Activated naive CD4-positive, alpha-beta T cell treated with anti-CD3 and anti-CD28 coated beads, Interleukin-2, amount 10 ng/mL, durations not matched to agents 7 days and 5 days (primary cell): ENCODE data around the gene CTXN2.

Experiments used
- CTCF ChIA-PET: fragments of 350-600 bp; sonication (Branson Sonifier 250); formaldehyde crosslinking; loops from one replicate; lab custom pipeline; 2021; ENCODE audit warnings: antibody characterized with exemption; lab: Charles Lee
- DNase-seq: peaks from one replicate; pipeline ENCODE4 v3.0.0-alpha.2; 2020
- H3K27ac Mint-ChIP-seq: one replicate; pipeline ENCODE4 v1.8.0; 2021; ENCODE audit warnings: mild to moderate bottlenecking, moderate library complexity, mixed read lengths
- H3K27me3 Mint-ChIP-seq: one replicate; pipeline ENCODE4 v1.8.0; 2021; ENCODE audit warnings: mild to moderate bottlenecking, mixed read lengths
- H3K36me3 Mint-ChIP-seq: one replicate; pipeline ENCODE4 v1.8.0; 2021; ENCODE audit warnings: mixed read lengths
- H3K4me1 Mint-ChIP-seq: one replicate; pipeline ENCODE4 v1.8.0; 2021; ENCODE audit warnings: mixed read lengths
- H3K4me3 Mint-ChIP-seq: one replicate; pipeline ENCODE4 v1.8.0; 2021; ENCODE audit warnings: mild to moderate bottlenecking, moderate library complexity, mixed read lengths
- H3K9me3 Mint-ChIP-seq: one replicate; pipeline ENCODE4 v1.8.0; 2021; ENCODE audit warnings: mixed read lengths

The CTXN2 gene

GRCh38 chr15:48178648-48178931, 12.9 kb upstream of the CTXN2 start:
- no peak overlapping the region for H3K27ac Mint-ChIP-seq
- peaks cover 17% of the 10 kb centered on the region for H3K27me3 Mint-ChIP-seq
- DNase-seq = no peak
- H3K4me3 Mint-ChIP-seq = peak overlapping the region; percentile 56
- H3K36me3 Mint-ChIP-seq = peaks cover 7% of the 10 kb centered on the region
- CTCF ChIA-PET = no interaction called here
- no peaks in the 10 kb centered on the region for H3K9me3 Mint-ChIP-seq
- peaks cover 18% of the 10 kb centered on the region for H3K4me1 Mint-ChIP-seq

- no peaks in the 10 kb centered on the region for H3K36me3 Mint-ChIP-seq
- CTCF ChIA-PET = no interaction called here
These were observed 8.7 kb upstream of the CTXN2 start for GRCh38 chr15:48182749-48183148.

GRCh38 chr15:48185529-48185928, 5.9 kb upstream of the CTXN2 start:
- Mint-ChIP-seq H3K9me3 (no peaks in the 10 kb centered on the region), H3K4me1 (no peaks in the 10 kb centered on the region), H3K4me3 (no peak overlapping the region), H3K27me3 (peaks cover 5% of the 10 kb centered on the region), H3K36me3 (no peaks in the 10 kb centered on the region), H3K27ac (no peak overlapping the region)
- CTCF ChIA-PET = no interaction called here
- DNase-seq = no peak

More at GRCh38 chr15:48182749-48183148, 8.7 kb upstream of the CTXN2 start:
- peaks cover 13% of the 10 kb centered on the region for H3K27me3 Mint-ChIP-seq
- H3K4me3 Mint-ChIP-seq = no peak overlapping the region
- H3K9me3 Mint-ChIP-seq = no peaks in the 10 kb centered on the region
- no peak for DNase-seq
- no peaks in the 10 kb centered on the region for H3K4me1 Mint-ChIP-seq
- H3K27ac Mint-ChIP-seq = no peak overlapping the region

- CTCF ChIA-PET = no interaction called here
- no peak for DNase-seq
- Mint-ChIP-seq H3K27ac (no peak overlapping the region), H3K27me3 (peaks cover 11% of the 10 kb centered on the region), H3K4me1 (peaks cover under 1% of the 10 kb centered on the region), H3K9me3 (no peaks in the 10 kb centered on the region), H3K4me3 (no peak overlapping the region), H3K36me3 (no peaks in the 10 kb centered on the region)
These were observed 5.2 kb upstream of the CTXN2 start for GRCh38 chr15:48186271-48186670.

- H3K27ac Mint-ChIP-seq = no peak overlapping the region
These were observed 412 bp upstream of the CTXN2 start for GRCh38 chr15:48190932-48191573.

GRCh38 chr15:48202068-48202467, 10.6 kb downstream of the CTXN2 start:
- no peaks in the 10 kb centered on the region for H3K36me3 Mint-ChIP-seq
- no peaks in the 10 kb centered on the region for H3K9me3 Mint-ChIP-seq
- no peaks in the 10 kb centered on the region for H3K4me1 Mint-ChIP-seq
- H3K4me3 Mint-ChIP-seq = no peak overlapping the region
- no peak for DNase-seq
- CTCF ChIA-PET = no interaction called here
- no peak overlapping the region for H3K27ac Mint-ChIP-seq
- H3K27me3 Mint-ChIP-seq = no peaks in the 10 kb centered on the region

More at GRCh38 chr15:48190932-48191573, 412 bp upstream of the CTXN2 start:
- DNase-seq = peak; percentile 79
- CTCF ChIA-PET = no interaction called here
- Mint-ChIP-seq H3K9me3 (no peaks in the 10 kb centered on the region), H3K4me3 (no peak overlapping the region), H3K36me3 (no peaks in the 10 kb centered on the region), H3K27me3 (peaks cover 16% of the 10 kb centered on the region), H3K4me1 (peaks cover 4% of the 10 kb centered on the region)

GRCh38 chr15:48205981-48206380, 14.5 kb downstream of the CTXN2 start, which contains the start of gene SLC12A1:
TSS of gene SLC12A1 (plus strand) at chr15:48206302. CDS start at chr15:48207720, 1,418 bp downstream.
- CTCF ChIA-PET = no interaction called here
- Mint-ChIP-seq H3K4me1 (no peaks in the 10 kb centered on the region), H3K4me3 (no peak within 1 kb of the TSS), H3K27ac (no peak within 1 kb of the TSS), H3K27me3 (peaks cover 9% of the 10 kb centered on the region), H3K9me3 (no peaks in the 10 kb centered on the region), H3K36me3 (no peaks in the 10 kb centered on the region)
- no peak for DNase-seq

- no peak for DNase-seq
- Mint-ChIP-seq H3K27me3 (peaks cover 13% of the 10 kb centered on the region), H3K36me3 (no peaks in the 10 kb centered on the region), H3K9me3 (no peaks in the 10 kb centered on the region), H3K4me1 (no peaks in the 10 kb centered on the region), H3K27ac (no peak overlapping the region), H3K4me3 (no peak overlapping the region)
- CTCF ChIA-PET = no interaction called here
These were observed 29.8 kb downstream of the CTXN2 start for GRCh38 chr15:48221261-48221660.

GRCh38 chr15:48221885-48222284, 30.4 kb downstream of the CTXN2 start:
- H3K4me1 Mint-ChIP-seq = no peaks in the 10 kb centered on the region
- H3K9me3 Mint-ChIP-seq = no peaks in the 10 kb centered on the region
- H3K36me3 Mint-ChIP-seq = no peaks in the 10 kb centered on the region
- CTCF ChIA-PET = no interaction called here
- no peak overlapping the region for H3K4me3 Mint-ChIP-seq
- no peak overlapping the region for H3K27ac Mint-ChIP-seq
- H3K27me3 Mint-ChIP-seq = peaks cover 13% of the 10 kb centered on the region
- DNase-seq = no peak

- Mint-ChIP-seq H3K4me1 (no peaks in the 10 kb centered on the region), H3K4me3 (no peak overlapping the region), H3K9me3 (no peaks in the 10 kb centered on the region), H3K27me3 (peaks cover 13% of the 10 kb centered on the region), H3K27ac (no peak overlapping the region), H3K36me3 (no peaks in the 10 kb centered on the region)
- CTCF ChIA-PET = no interaction called here
- DNase-seq = no peak
These were observed 31.2 kb downstream of the CTXN2 start for GRCh38 chr15:48222627-48223026.

- Mint-ChIP-seq H3K27me3 (peaks cover 8% of the 10 kb centered on the region), H3K27ac (no peak overlapping the region), H3K4me1 (no peaks in the 10 kb centered on the region), H3K9me3 (no peaks in the 10 kb centered on the region), H3K4me3 (no peak overlapping the region), H3K36me3 (no peaks in the 10 kb centered on the region)
- CTCF ChIA-PET = no interaction called here
- no peak for DNase-seq
These were observed 34.3 kb downstream of the CTXN2 start for GRCh38 chr15:48225771-48226170.

- H3K4me1 Mint-ChIP-seq = no peaks in the 10 kb centered on the region
- no peaks in the 10 kb centered on the region for H3K36me3 Mint-ChIP-seq
- H3K4me3 Mint-ChIP-seq = no peak overlapping the region
- H3K9me3 Mint-ChIP-seq = no peaks in the 10 kb centered on the region
- H3K27me3 Mint-ChIP-seq = peaks cover 7% of the 10 kb centered on the region
- no peak for DNase-seq
- no peak overlapping the region for H3K27ac Mint-ChIP-seq
- CTCF ChIA-PET = no interaction called here
These were observed 39.0 kb downstream of the CTXN2 start for GRCh38 chr15:48230498-48230897.

GRCh38 chr15:48233246-48233645, 41.8 kb downstream of the CTXN2 start:
- Mint-ChIP-seq H3K27ac (no peak overlapping the region), H3K4me3 (no peak overlapping the region), H3K27me3 (peaks cover 3% of the 10 kb centered on the region), H3K4me1 (no peaks in the 10 kb centered on the region), H3K36me3 (no peaks in the 10 kb centered on the region), H3K9me3 (no peaks in the 10 kb centered on the region)
- no peak for DNase-seq
- CTCF ChIA-PET = no interaction called here

- Mint-ChIP-seq H3K9me3 (no peaks in the 10 kb centered on the region), H3K4me3 (no peak overlapping the region), H3K27me3 (no peaks in the 10 kb centered on the region), H3K36me3 (no peaks in the 10 kb centered on the region), H3K4me1 (no peaks in the 10 kb centered on the region), H3K27ac (no peak overlapping the region)
- no peak for DNase-seq
- CTCF ChIA-PET = no interaction called here
These were observed 47.9 kb downstream of the CTXN2 start for GRCh38 chr15:48239334-48239733.

GRCh38 chr15:48242015-48242414, 50.5 kb downstream of the CTXN2 start:
- Mint-ChIP-seq H3K4me1 (no peaks in the 10 kb centered on the region), H3K9me3 (no peaks in the 10 kb centered on the region), H3K27me3 (no peaks in the 10 kb centered on the region), H3K4me3 (no peak overlapping the region), H3K36me3 (no peaks in the 10 kb centered on the region), H3K27ac (no peak overlapping the region)
- no peak for DNase-seq
- CTCF ChIA-PET = no interaction called here
